Keratinocyte (primary cell): Measurements from ENCODE around the gene ALDH4A1.
A peak's percentile ranks its signal among the peaks of the same experiment; 100 is the strongest.

Experiments used
- CTCF ChIP-seq, 3 experiments: IDR thresholded peaks in 1 of 3; conservative IDR thresholded peaks in 1 of 3; optimal IDR thresholded peaks in 1 of 3; 2 replicates in 2 of 3; 3 replicates in 1 of 3; pipeline versions ENCODE3 to v1.5.1; 2011; ENCODE audit warnings: low read length in 3 of 3, mild to moderate bottlenecking in 3 of 3, moderate library complexity in 2 of 3, control low read depth in 1 of 3, inconsistent platforms in 1 of 3; ENCODE audit not compliant: insufficient read depth in 2 of 3; ENCODE audit errors: extremely low read depth in 1 of 3
- EZH2 ChIP-seq: IDR thresholded peaks from one replicate; pipeline ENCODE4 v1.6.1; 2012; ENCODE audit warnings: inconsistent platforms, mild to moderate bottlenecking, low read length, moderate library complexity

DNA sequence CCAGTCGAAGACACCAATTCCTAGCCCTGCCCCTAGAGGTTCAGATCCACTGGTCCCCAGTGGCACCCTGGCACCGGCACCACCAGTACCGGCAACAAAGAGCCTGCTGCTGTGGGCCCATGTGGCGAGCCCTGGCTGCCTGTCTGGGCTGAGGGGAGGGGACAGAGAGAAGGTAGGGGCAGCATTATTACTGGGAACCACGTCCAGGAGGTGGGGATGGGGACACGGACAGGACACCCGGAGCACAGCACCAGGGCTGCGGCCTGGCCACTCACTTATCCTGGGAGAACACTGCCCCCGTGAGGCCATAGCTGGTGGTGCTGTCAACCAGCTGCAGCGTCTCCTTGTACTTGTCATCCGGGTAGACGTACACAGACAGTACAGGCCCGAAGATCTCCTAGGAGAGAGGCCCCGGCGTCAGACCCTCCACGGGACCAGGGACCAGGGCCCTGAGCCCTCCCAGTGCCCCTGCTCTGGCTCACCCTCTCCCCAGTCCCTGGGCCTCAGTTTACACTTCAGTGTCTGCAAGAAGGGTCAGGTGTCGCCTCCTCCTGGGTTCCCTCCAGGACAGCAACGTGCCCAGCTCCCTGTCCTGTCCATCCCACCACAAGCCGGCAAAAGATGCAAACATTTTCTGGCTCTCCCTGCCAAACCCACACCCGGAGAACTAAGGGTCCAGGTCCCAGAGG is 27.1 kb downstream of the ALDH4A1 start:
- peak; percentile 79 to 95 (median 87) for TF ChIP-seq CTCF (optimal IDR thresholded peaks at IDR 0.05 in 1 of 3, IDR thresholded peaks at IDR 0.05 in 1 of 3, conservative IDR thresholded peaks at IDR 0.05 in 1 of 3; ENCODE audit: extremely low read depth in 1 of 3, insufficient read depth in 2 of 3, low read length in 3 of 3)
- TF ChIP-seq EZH2: no peak
